ENCODE measurements around the gene SYT9.

SYT9 gene

GRCh38 chr11:7444091-7444981 is 192.6 kb downstream of the SYT9 start:
- H3K4me3 Mint-ChIP-seq: no peak overlapping the region
- no peaks in the 10 kb centered on the region for H3K27me3 Mint-ChIP-seq
- peaks cover 4% of the 10 kb centered on the region for H3K36me3 Mint-ChIP-seq
- no peak overlapping the region for H3K27ac Mint-ChIP-seq
- no peaks in the 10 kb centered on the region for H3K9me3 Mint-ChIP-seq (ENCODE audit: low read depth)
- H3K4me1 Mint-ChIP-seq (ENCODE audit: low read depth): no peaks in the 10 kb centered on the region

GRCh38 chr11:7445564-7445963 is 193.9 kb downstream of the SYT9 start:
- Mint-ChIP-seq H3K36me3 (peaks cover 2% of the 10 kb centered on the region), H3K9me3 (ENCODE audit: low read depth) (no peaks in the 10 kb centered on the region), H3K4me3 (no peak overlapping the region), H3K27ac (no peak overlapping the region), H3K27me3 (no peaks in the 10 kb centered on the region), H3K4me1 (ENCODE audit: low read depth) (no peaks in the 10 kb centered on the region)

- no peaks in the 10 kb centered on the region for H3K9me3 Mint-ChIP-seq (ENCODE audit: low read depth)
- no peaks in the 10 kb centered on the region for H3K4me1 Mint-ChIP-seq (ENCODE audit: low read depth)
- no peaks in the 10 kb centered on the region for H3K36me3 Mint-ChIP-seq
- H3K27me3 Mint-ChIP-seq: no peaks in the 10 kb centered on the region
- H3K27ac Mint-ChIP-seq: no peak overlapping the region
- no peak overlapping the region for H3K4me3 Mint-ChIP-seq
Measured at GRCh38 chr11:7448201-7448600, 196.5 kb downstream of the SYT9 start.

GRCh38 chr11:7449211-7449840 is 197.6 kb downstream of the SYT9 start:
- Mint-ChIP-seq H3K27ac (no peak overlapping the region), H3K4me3 (no peak overlapping the region), H3K36me3 (no peaks in the 10 kb centered on the region), H3K9me3 (ENCODE audit: low read depth) (no peaks in the 10 kb centered on the region), H3K27me3 (no peaks in the 10 kb centered on the region), H3K4me1 (ENCODE audit: low read depth) (no peaks in the 10 kb centered on the region)

- H3K27ac Mint-ChIP-seq: no peak overlapping the region
Measured at GRCh38 chr11:7449841-7450214, 198.1 kb downstream of the SYT9 start.

GRCh38 chr11:7450836-7451235 is 199.1 kb downstream of the SYT9 start:
- no peaks in the 10 kb centered on the region for H3K9me3 Mint-ChIP-seq (ENCODE audit: low read depth)
- no peak overlapping the region for H3K27ac Mint-ChIP-seq
- no peak overlapping the region for H3K4me3 Mint-ChIP-seq
- no peaks in the 10 kb centered on the region for H3K36me3 Mint-ChIP-seq
- H3K27me3 Mint-ChIP-seq: no peaks in the 10 kb centered on the region
- H3K4me1 Mint-ChIP-seq (ENCODE audit: low read depth): no peaks in the 10 kb centered on the region

More at GRCh38 chr11:7449841-7450214, 198.1 kb downstream of the SYT9 start:
- Mint-ChIP-seq H3K4me1 (ENCODE audit: low read depth) (no peaks in the 10 kb centered on the region), H3K27me3 (no peaks in the 10 kb centered on the region), H3K36me3 (no peaks in the 10 kb centered on the region), H3K9me3 (ENCODE audit: low read depth) (no peaks in the 10 kb centered on the region), H3K4me3 (no peak overlapping the region)

GRCh38 chr11:7451520-7451919 is 199.8 kb downstream of the SYT9 start:
- H3K4me3 Mint-ChIP-seq: no peak overlapping the region
- H3K36me3 Mint-ChIP-seq: no peaks in the 10 kb centered on the region
- no peaks in the 10 kb centered on the region for H3K4me1 Mint-ChIP-seq (ENCODE audit: low read depth)
- no peaks in the 10 kb centered on the region for H3K27me3 Mint-ChIP-seq
- H3K9me3 Mint-ChIP-seq (ENCODE audit: low read depth): no peaks in the 10 kb centered on the region
- H3K27ac Mint-ChIP-seq: no peak overlapping the region

- no peaks in the 10 kb centered on the region for H3K27me3 Mint-ChIP-seq
- H3K36me3 Mint-ChIP-seq: peaks cover 3% of the 10 kb centered on the region
- H3K9me3 Mint-ChIP-seq (ENCODE audit: low read depth): no peaks in the 10 kb centered on the region
- H3K27ac Mint-ChIP-seq: no peak overlapping the region
- no peak overlapping the region for H3K4me3 Mint-ChIP-seq
- no peaks in the 10 kb centered on the region for H3K4me1 Mint-ChIP-seq (ENCODE audit: low read depth)
Measured at GRCh38 chr11:7451952-7452494, 200.3 kb downstream of the SYT9 start.

GRCh38 chr11:7454854-7455253 is 203.2 kb downstream of the SYT9 start:
- Mint-ChIP-seq H3K27ac (no peak overlapping the region), H3K9me3 (ENCODE audit: low read depth) (no peaks in the 10 kb centered on the region), H3K4me1 (ENCODE audit: low read depth) (no peaks in the 10 kb centered on the region), H3K36me3 (peaks cover 10% of the 10 kb centered on the region), H3K4me3 (no peak overlapping the region), H3K27me3 (peaks cover 1% of the 10 kb centered on the region)

- Mint-ChIP-seq H3K4me3 (no peak overlapping the region), H3K9me3 (ENCODE audit: low read depth) (no peaks in the 10 kb centered on the region), H3K4me1 (ENCODE audit: low read depth) (peaks cover 1% of the 10 kb centered on the region), H3K27ac (no peak overlapping the region), H3K27me3 (peaks cover 1% of the 10 kb centered on the region), H3K36me3 (peaks cover 10% of the 10 kb centered on the region)
Measured at GRCh38 chr11:7457211-7457610, 205.5 kb downstream of the SYT9 start.

GRCh38 chr11:7462706-7463105 is 211.0 kb downstream of the SYT9 start:
- Mint-ChIP-seq H3K27ac (no peak overlapping the region), H3K27me3 (peaks cover 1% of the 10 kb centered on the region), H3K36me3 (peaks cover 10% of the 10 kb centered on the region), H3K4me1 (ENCODE audit: low read depth) (peaks cover 13% of the 10 kb centered on the region), H3K4me3 (no peak overlapping the region), H3K9me3 (ENCODE audit: low read depth) (no peaks in the 10 kb centered on the region)

GRCh38 chr11:7467652-7468051 is 215.9 kb downstream of the SYT9 start:
- peaks cover 9% of the 10 kb centered on the region for H3K36me3 Mint-ChIP-seq

GRCh38 chr11:7469351-7469865 is 217.7 kb downstream of the SYT9 start:
- no peak overlapping the region for H3K4me3 Mint-ChIP-seq
- H3K9me3 Mint-ChIP-seq (ENCODE audit: low read depth): no peaks in the 10 kb centered on the region
- H3K4me1 Mint-ChIP-seq (ENCODE audit: low read depth): no peaks in the 10 kb centered on the region
- no peaks in the 10 kb centered on the region for H3K27me3 Mint-ChIP-seq
- peaks cover 9% of the 10 kb centered on the region for H3K36me3 Mint-ChIP-seq
- no peak overlapping the region for H3K27ac Mint-ChIP-seq

More at GRCh38 chr11:7467652-7468051, 215.9 kb downstream of the SYT9 start:
- no peak overlapping the region for H3K27ac Mint-ChIP-seq
- no peak overlapping the region for H3K4me3 Mint-ChIP-seq
- H3K9me3 Mint-ChIP-seq (ENCODE audit: low read depth): no peaks in the 10 kb centered on the region
- H3K4me1 Mint-ChIP-seq (ENCODE audit: low read depth): peaks cover 9% of the 10 kb centered on the region
- H3K27me3 Mint-ChIP-seq: no peaks in the 10 kb centered on the region

- H3K27me3 Mint-ChIP-seq: no peaks in the 10 kb centered on the region
- H3K36me3 Mint-ChIP-seq: peaks cover 7% of the 10 kb centered on the region
- H3K4me1 Mint-ChIP-seq (ENCODE audit: low read depth): peaks cover 2% of the 10 kb centered on the region
- no peaks in the 10 kb centered on the region for H3K9me3 Mint-ChIP-seq (ENCODE audit: low read depth)
- no peak overlapping the region for H3K4me3 Mint-ChIP-seq
- H3K27ac Mint-ChIP-seq: no peak overlapping the region
Measured at GRCh38 chr11:7471071-7471470, 219.4 kb downstream of the SYT9 start.

- Mint-ChIP-seq H3K4me1 (ENCODE audit: low read depth) (peaks cover 2% of the 10 kb centered on the region), H3K27ac (no peak overlapping the region)
Measured at GRCh38 chr11:7473717-7474116, 222.0 kb downstream of the SYT9 start.

More at GRCh38 chr11:7473717-7474116, 222.0 kb downstream of the SYT9 start:
- Mint-ChIP-seq H3K36me3 (peaks cover 3% of the 10 kb centered on the region), H3K9me3 (ENCODE audit: low read depth) (no peaks in the 10 kb centered on the region), H3K4me3 (no peak overlapping the region), H3K27me3 (no peaks in the 10 kb centered on the region)

All from activated naive CD8-positive, alpha-beta T cell (primary cell).